Activated CD8-positive, alpha-beta memory T cell treated with anti-CD3 and anti-CD28 coated beads, Interleukin-2, amount 50 U/mL, for 4 hours (primary cell): ENCODE results near the gene UBXN10.
A peak's percentile ranks its signal among the peaks of the same experiment; 100 is the strongest.

Experiments used
- DNase-seq: peaks from one replicate; pipeline ENCODE4 v3.0.0-alpha.2; 2020

Gene UBXN10

DNA sequence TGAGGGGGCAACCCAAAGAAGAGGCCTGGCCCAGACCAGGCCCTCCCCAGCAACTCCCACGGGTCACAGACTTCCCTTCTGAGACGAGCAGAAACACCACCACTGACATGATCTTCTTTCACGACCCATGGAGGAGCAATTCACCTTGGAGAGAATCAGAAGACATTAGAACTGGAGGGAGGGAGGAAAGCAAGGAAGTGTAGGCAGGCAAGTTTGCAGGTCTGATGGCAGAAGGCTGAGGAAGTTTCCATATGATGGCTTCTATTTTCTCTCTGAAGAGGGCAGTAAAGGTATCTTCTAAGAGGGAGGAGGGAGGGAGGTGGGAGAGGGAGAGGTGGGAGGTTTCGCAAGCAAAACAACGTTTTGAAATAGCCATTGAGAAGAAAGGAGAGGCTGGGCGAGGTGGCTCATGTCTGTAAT, 1.4 kb upstream of the UBXN10 start:
- DNase-seq, result no peak

DNA sequence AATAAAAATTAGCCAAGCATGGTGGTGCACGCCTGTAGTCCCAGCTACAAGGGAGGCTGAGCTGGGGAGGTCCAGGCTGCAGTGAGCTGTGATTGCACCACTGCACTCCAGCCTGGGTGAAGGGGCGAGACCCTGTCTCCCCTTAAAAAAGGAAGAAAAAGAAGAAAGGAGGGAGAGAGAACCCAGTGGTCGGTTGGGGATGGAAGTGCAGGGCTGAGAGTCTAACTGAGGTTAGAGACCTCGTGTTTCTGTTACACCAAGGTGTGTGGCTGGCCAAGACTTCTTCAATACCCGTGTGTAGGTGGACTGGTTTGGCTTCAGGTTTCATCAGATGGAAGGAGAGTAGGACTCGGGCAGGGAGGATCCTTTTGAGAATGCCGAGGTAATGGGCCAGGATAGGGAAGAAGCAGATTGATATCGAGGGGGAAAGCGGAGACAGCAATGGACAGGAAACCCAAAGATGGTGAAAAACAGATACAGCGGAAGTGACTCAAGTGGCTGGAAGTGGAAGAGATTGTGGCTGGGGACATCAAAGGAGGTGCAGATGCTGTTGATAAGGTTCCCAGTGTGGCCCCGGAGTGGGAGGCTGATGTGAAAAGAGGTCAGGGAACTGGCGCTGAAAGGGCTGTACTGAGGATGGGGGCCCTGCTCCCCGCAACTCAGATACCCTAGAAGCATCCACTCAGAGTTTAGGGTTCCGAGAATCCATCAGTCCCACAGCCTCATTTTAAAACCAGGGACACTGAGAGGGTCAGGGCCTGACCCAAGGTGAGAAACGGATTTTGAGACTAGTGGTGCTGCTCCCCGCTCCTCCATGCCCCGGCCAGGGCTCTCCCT, 681 bp upstream of the UBXN10 start:
- DNase-seq, result peak; percentile 43

DNA sequence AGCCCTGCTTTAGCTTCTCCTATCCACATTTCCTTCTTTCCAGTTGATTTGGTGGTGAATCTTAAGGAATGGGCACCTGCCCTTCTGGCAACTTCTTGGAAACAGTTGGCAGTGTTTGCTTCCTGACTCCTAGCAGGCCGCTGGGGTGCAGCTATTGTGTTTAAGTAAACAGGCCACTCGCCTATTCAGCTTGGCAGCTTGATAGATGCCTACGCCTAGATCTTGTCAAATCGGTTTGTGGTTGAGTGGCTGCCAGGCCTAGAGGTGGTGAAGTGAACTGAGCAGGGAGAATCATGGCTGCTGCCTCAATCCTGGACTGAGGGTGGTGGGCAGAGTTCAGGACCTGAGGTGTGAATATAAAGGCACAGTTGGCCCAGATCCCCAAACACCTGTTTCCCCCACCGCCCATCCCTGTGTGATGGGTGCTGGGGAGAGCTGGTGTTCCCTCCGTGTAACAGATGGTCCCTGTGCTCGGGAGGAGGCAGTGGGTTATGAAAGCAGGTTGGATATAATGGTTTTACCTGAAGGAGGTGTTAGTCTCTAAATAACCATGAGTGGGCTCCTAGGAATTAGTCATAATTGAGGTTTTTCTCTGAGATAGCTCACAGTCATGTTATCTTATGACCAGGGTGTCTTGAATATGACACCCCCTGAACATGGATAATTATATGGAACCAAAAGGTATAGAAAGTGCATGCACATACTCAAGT, 1.4 kb downstream of the UBXN10 start:
- DNase-seq, result no peak

DNA sequence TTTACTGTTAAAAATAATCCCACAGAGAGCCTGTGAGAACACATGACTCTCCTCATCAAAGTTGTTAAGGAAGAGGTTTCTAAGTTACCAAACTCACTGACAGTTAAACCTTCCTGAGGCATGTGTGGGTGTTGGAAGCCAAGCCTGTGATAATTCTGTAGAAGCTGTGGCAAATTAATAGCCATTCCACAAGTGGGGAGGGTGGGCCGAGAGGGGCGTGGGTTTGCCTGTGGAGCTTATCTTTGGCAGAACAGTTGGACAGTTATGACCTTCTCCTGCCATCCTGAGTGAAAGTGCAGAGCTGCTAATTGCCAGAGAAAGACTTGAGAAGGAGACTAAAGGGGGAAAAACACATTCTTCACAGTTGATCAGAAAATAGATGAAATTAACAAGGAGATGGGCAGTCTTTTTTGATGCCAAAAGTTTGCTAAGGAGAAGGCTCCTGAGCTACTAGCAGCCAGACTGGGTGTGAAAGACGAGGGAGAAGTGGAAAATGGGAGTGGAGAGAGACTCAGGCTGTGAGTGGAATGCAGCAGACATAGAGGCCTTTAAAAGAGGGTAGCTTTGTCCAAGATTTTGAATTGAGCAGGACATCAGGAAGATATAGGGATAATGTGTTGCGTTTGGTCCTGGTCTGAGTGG, 2.0 kb downstream of the UBXN10 start:
- DNase-seq, result no peak

GRCh38 chr1:20188455-20188817, 2.5 kb downstream of the UBXN10 start:
- DNase-seq, result no peak

- no peak for DNase-seq
Measured at GRCh38 chr1:20189664-20190063, 3.8 kb downstream of the UBXN10 start.

DNA sequence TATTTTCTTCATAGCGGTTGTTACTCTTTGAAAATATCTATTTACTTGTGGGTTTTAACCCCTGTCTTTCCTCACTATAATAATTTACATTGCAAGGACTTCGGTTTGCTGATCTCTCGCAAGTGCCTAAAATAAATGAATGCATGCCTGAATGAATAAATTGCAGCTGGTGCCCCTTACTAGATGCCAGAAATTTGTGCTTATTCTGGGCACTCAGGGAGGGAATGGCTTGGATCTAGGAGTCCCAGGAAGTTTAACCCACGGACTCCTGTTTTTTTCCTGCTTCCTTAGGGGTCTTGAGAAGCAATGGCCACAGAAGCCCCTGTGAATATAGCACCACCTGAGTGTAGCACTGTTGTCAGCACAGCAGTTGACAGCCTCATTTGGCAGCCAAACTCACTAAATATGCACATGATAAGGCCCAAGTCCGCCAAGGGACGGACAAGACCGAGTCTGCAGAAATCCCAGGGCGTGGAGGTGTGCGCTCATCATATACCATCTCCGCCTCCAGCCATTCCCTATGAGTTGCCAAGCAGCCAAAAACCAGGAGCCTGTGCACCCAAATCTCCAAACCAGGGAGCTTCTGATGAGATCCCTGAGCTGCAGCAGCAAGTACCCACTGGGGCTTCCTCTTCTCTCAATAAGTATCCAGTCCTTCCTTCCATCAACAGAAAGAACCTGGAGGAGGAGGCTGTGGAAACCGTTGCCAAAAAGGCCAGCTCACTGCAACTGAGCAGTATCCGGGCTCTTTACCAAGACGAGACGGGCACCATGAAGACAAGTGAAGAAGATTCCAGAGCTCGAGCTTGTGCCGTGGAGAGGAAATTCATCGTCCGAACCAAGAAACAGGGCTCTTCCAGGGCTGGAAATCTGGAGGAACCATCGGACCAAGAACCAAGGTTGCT, 4.6 kb downstream of the UBXN10 start:
- no peak for DNase-seq

DNA sequence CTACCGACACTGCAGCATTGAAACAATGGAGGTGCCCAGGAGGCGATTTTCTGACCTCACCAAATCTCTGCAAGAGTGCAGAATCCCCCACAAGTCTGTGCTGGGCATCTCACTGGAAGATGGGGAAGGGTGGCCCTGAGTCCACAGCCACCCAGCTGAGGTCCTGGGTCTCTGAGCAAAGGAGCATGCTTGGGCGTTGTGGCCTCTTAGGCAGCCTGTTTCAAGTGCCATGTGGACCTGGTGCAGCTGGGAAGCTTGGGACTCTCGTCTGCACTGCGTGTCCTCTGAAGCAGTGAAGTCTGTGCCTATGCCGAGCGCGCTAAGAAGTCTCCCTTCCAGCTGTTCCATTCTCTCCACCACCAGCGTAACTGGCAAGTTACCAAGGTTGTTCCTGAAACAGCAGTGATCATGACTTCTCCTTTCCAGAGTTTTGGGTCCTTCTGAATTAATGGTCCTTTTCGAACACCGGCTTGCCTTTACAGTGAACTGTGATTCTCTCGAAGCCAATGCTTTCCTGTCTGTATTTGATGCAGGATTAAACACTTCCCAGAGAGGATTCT, 5.5 kb downstream of the UBXN10 start:
- no peak for DNase-seq

- no peak for DNase-seq
Measured at GRCh38 chr1:20192364-20192763, 6.5 kb downstream of the UBXN10 start.

DNA sequence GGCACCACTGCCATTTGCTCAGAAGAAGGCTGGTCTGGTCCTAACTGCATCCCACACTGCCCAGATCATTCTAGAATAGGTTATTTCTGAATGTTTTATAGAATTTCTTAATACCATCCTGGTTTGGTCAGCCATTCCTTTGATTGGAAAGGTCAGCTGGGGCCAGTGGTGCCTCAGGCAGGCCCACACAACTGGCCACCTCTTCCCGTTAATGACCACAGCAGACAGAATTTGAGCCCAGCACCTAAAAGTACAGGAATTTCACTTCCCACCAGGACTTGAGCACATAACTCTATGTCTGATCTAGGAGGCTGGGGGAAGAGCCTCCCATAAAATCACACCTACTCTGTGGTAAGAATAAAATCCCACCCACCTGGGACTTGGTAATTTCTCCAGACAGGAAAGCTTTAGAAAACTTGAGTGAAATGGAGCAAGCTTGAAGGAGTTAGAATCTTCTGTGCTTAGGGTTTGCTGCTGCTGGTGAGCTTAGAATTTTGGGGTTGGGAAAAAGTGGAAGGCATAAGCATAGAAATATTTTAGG, 7.0 kb downstream of the UBXN10 start:
- DNase-seq, result no peak

DNA sequence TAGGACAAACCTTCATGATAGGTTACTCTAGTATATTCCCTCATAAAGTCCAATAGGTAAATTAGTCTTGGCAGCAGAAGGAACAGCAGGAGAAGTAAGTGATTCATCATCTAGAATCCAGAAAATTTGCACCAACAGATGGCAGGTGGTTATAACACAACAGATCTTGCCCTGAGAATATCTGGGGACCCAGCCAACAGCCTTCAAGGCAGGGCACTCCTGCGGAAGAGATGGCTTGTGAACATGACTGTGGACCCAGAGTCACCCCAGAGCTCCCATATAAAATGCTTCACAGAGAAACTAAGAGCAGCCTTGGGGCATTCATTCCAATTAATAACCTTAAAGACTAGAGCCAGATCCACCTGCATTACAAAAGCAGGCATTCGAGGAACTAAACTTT, 8.3 kb downstream of the UBXN10 start:
- DNase-seq, result no peak

GRCh38 chr1:20194757-20195461, 9.0 kb downstream of the UBXN10 start:
- peak; percentile 72 for DNase-seq

DNA sequence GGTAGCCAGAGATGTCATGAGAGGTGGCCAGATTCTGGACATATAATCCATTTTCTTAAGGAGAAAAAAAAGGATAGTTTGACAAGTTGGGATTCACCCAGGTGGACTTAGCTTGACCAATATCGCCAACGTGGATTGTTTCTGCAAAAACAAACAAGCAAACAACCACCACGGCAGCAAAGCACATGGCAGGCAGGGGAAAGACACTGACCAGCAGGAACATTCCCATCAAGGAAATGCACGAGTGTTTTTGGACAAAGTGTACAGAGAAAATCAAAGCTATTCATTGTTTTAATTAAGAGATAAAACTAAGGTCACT, 9.5 kb downstream of the UBXN10 start:
- DNase-seq, result no peak

DNA sequence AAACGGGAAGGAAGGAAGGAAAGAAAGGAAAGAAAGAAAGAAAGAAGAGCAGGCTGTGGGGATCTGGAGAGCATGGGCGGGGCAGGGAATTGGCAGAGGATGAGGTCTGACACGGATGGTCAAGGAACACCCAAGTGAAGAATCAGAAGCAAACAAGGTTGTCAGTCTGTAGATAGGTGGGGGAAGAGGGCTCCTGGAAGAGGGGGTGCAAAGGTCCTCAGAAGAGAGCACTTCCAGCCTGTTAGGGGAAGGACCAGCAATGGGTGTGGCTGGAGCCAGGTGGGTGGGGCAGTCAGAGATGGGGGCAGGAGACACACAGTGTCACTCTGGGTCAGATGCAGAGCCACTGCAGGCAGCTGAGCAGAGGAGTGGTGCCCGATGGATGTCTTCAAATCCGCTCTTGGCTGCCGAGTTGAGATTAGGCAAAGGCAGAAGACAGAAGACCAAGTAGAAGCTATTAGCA, 11.5 kb downstream of the UBXN10 start:
- no peak for DNase-seq

- no peak for DNase-seq
Measured at GRCh38 chr1:20198296-20198695, 12.4 kb downstream of the UBXN10 start.

GRCh38 chr1:20198918-20199317, 13.0 kb downstream of the UBXN10 start:
- no peak for DNase-seq

DNA sequence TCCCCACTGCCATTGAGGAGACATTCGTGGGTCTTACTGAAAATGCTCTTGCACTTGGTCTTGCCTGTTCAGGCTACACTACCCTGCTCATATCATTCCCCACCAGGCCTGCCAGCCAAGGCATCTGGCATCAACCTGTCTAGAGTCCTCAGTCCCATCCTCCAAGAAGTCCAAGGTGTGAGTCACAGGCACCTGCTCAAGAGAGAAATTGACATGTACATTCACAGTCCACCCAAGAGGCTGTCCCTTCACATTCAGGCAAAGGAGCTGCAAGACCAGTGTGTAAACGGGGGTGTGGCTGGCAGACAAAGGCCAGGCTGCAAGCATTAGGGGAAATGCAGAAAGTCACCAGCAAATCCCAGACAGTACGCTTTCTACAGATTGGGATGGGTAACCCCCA, 13.5 kb downstream of the UBXN10 start:
- no peak for DNase-seq

GRCh38 chr1:20199840-20200239, 13.9 kb downstream of the UBXN10 start:
- DNase-seq, result no peak

DNA sequence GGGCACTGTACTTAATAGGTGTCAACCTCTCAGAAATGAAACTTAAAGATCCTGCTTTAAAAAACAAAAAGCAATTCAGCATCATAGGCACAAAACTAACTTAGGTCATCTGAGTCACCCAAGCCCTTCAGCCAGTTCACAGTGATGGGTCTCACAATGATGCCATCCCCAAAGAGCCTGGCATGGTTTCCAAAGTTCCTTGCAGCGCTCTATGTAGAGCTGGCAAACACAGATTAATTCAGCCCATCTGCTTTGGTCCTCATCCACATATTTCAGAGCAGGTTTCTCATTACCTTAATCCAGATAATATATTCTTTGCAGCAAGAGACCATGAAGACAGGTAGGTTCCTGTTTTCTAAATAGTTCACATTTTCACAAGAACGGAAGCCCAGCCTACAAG, 15.1 kb downstream of the UBXN10 start:
- DNase-seq, result no peak

DNA sequence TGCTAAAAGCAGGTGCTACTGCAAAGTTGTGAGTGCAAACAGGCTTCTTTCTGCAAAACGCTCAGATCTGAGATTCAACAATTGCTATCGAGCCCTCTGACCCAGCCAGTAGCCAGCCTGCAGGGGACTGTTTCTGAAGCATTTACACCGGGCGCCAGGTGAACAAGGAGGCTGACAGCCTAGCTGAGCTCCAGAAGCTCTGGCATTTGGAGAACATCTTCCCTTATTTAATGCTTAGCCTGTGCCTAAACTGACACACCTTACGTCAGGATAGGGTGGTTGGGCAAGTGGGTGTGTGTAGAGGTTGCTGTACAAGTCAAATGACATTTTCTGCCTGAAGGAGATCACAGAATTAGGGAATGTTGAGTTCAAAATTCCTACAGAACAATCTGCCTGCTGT, 16.3 kb downstream of the UBXN10 start:
- no peak for DNase-seq

DNA sequence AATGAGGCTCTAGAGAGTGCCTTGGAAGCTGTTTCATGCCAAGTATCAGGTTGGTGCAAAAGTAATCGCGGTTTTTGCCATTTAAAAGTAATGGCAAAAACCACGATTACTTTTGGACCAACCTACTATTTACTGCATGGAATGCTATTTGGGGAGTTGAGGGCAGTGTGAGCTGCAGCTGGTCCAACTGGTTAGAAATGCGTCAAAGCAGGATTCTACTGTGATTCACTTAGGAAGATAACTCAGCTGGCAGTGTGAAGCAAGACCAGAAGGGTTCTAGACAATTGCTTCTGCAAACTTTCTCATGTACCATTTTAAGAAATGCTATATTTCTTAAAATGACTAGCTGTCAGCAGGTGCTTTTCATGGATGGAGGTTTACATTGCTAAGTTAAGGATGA, 21.6 kb downstream of the UBXN10 start:
- DNase-seq, result no peak

DNA sequence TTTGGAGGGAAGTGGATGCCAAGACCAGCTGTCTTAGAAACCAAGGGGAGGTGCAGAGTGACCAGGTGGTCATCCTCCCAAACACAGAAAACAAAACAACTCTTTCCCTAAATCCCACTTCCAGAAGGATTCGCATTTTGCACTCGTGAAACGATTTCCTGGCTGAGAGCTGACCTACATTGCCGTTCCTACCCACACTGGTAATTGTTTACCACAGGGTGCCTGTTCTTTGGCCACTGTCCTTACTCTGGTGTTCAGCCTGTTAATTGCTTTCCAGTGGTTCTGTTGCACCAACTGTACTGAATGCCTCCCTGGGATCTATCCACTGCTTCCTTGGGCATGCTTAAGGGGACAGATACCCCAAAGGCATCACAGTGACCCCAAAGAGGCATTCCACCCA, 23.6 kb downstream of the UBXN10 start:
- DNase-seq, result no peak
